Stimulated activated CD4-positive, alpha-beta T cell treated with anti-CD3 and anti-CD28 coated beads, Interleukin-12 subunit alpha, Interleukin-12 subunit beta, amount 100 ng/mL, for 24 hours (primary cell): ENCODE data around the gene CREB3L2.
"Not testable (repeated sequence)": the region's sequence is repeated elsewhere in the genome, so short reads cannot be mapped to it uniquely, and the experiment has no call there.

Experiments used
- DNase-seq, 2 experiments: peaks; one replicate each; pipeline ENCODE4 v3.0.0-alpha.2; 2020; ENCODE audit warnings: low read depth in 2 of 2

CREB3L2 gene

DNA sequence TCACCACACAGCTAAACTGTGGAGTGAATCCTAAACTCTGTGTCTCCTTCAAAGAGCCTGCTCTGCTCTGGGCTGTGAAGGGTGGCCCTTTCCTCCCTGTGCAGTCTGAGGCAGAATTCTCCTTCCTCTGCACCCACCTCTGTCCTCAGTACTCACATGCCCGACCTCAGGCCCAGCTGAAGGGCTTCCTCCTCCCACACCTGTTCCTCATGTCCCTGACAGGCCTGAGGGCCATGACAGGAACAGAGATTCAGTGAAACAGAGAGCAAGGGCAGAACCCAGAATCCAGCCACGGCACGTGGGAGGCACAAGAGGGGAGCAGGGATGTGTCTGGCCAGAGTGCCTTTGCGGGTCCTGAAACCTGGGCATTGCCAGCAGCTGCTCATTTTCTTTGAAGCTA, 13.9 kb downstream of the CREB3L2 start:
- DNase-seq = no peak

DNA sequence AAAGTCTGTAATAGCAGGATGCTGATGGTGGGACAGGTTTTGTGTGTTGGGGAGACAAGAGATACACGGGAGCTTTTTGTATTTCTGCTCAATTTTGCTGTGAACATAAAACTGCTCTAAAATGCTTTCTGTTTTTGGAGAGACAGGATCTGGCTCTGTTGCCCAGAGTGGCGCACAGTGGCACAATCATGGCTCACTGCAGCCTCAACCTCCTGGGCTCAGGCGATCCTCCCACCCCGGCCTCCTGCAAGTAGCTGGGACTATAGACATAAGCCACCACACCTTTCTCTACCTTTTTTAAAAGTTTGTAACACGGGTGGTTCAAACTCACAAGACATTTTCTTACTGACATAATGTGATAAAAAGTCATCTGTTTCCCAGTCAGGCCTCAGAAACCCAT, 14.3 kb downstream of the CREB3L2 start:
- no peak for DNase-seq

DNA sequence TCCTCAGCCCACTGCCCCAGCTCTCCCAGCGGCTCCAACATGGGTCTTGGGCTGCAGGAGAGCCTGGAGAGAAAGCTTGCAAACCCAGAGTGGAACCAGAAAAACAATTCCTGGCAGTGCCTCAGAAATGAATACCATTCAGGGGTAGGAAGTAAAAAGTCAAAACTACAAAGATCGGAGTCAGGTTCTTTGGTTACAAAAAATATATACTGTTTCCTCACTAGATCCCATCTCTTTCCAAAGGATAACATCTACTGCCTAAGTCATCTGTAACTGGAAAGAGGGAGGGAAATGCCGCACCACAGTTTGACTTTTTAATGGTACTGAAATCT, 14.9 kb downstream of the CREB3L2 start:
- DNase-seq = no peak

DNA sequence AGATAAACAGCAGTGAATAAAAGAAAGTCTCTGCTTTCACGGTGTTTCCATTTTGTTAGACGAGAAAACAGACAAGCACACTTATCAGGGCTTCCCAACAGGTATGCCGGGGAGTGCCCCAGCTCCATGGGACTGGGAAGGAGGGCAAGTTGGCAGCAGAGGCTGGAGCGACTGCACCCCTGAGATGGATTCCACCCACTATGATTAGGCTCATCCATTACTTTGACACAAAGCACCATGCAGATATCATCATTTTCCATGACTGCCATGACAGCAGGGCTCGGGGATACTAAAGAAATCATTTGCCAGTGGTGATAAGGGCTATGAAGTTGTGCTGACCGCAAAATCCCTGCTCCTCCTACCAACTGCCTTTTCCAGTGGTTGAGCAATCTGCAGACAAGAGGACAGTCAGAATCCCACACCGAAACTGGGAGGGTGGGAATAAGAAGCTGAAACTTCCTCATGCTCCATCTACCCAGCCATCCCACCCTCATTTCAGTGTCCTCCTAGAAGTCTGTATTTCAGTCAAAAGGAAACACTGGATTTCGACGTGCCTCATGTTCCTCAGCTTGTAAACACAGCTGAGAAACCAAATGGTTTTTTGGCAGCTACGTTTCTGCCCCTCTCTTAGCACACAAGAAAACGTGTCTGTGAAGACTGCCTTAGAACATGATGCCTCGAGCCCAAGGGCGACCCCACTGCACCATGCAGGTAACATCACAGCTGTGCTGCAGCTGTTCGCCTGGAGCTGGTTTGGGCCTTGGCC, 15.5 kb downstream of the CREB3L2 start:
- DNase-seq = no peak

DNA sequence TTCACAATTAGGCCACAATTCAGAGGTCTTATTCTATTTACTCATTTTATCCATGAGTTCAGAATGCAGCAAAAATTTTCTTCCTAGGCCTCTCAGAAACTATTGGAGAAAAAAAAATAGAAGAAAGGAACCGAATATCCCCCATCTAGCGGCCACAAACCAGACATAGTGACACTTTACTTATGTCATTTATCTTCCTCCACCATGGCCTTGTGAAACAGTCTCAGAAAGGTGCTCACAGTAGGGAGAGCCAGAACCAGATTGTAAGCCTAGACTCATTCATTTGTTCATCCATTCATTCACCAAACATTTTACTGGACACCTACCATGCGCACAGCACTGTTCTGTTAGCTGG, 16.0 kb downstream of the CREB3L2 start:
- DNase-seq = no peak

DNA sequence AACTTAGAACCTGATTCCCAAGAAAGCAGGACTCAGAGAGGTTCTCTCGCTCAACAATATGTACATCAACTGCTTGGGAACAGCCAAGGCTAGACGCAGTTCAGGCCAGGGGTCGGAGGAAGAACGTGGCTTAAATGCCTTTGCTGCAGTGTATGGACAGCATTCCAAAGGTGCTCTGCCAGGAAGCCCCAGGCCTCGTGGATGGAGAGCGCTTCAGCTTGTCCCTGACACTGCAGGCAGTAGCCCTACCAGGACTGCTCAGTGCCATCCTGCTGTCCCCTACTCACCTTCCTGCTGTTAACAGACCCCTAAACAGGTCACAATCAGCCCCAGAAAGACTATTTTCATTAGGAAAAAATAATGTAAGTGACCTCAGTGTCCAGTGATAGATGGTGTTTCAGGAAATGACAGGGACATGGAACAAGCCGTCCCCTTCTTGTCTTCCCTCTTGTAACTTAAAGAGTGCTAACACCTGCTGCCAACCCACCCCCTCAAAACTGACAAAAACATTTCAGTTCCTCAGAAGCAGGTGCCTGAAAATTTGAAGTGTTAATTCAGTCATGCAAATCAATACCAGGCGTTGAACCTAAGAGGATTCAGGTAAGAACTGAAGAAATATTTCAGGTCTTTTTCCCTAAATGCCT, 16.5 kb downstream of the CREB3L2 start:
- no peak for DNase-seq

DNA sequence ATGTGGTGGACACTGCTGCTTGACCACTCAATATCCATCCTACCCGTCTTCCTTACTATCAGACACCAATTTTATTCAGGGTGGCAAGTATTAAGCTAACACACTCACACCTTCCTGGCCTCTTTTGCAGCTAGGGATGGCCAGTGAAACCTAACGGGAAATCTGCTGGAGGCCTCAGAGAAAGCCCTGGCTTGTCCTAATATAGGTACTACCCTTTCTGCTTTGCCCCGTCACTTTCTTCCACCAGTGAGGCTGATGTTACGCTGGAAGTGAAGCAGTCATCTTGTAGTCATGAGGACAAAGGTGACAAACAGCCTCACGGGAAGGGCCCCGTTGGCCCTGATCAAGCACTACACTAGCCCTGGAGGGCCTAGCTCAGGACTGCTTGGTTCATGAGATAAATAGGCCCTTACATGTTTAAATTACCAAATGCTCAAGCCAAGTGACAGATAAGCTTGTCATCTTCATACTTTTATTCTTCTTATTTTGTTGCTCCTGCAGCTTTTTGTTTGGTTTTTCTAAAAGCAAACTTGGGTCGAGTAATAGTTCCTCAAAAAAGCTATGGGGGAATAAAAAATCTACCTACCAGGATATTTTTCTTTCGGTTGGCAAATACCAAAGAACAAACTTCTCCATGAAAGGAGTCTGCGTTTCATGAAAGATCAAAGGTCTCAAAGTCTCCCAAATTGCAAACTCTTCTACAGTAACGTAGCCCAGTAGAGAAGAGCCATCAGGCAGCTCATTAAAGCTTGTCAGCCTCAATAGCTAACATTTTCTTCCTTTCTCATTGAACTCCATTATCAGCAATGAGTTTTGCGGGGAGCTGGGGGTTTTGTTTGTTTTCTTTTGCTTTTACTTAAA, 17.5 kb downstream of the CREB3L2 start:
- no peak for DNase-seq

DNA sequence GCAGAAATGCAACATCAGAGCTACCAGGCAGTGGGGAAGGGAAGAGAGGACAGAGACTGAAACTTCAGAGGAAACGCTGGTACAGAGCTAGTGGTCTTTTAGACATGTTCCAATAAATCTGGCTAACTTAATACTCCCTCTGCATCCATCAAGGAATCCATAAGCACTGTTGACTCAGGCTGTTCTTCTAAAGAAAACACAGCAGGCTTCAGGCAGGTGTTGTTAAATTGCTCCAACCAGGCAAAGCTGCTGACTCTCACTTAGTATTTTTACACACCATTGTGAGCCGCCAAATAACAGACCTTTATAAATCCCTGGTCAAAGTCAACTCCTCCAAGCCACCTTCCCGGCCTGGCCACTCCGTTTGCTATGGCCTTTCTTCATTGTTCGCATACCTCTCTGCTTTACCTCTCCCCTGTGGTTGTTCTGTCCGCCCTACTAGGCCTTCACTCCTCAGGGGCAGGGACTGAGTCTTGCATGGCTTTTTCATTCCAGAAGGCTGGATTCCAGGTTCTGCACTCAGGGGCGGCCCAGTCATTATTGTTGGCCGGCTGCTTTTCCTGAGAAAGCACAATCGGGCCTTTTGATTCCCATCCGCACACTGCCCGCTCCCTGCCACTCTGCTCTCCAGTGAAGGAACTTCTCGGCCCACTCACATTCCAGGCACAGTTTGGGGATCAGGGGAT, 18.4 kb downstream of the CREB3L2 start:
- DNase-seq = no peak

DNA sequence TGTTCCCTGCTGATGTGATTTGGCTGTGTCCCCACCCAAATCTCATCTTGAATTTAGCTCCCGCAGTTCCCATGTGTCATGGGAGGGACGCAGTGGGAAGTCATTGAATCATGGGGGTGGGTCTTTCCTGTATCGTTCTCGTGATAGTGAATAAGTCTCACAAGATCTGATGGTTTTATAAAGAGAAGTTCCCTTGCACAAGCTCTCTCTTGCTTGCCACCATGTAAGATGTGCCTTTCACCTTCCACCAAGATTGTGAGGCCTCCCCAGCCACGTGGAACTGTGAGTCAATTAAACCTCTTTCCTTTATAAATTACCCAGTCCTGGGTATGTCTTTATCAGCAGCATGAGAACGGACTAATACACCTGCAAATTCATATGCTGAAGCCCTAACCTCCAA, 19.5 kb downstream of the CREB3L2 start:
- not testable (repeated sequence) for DNase-seq

DNA sequence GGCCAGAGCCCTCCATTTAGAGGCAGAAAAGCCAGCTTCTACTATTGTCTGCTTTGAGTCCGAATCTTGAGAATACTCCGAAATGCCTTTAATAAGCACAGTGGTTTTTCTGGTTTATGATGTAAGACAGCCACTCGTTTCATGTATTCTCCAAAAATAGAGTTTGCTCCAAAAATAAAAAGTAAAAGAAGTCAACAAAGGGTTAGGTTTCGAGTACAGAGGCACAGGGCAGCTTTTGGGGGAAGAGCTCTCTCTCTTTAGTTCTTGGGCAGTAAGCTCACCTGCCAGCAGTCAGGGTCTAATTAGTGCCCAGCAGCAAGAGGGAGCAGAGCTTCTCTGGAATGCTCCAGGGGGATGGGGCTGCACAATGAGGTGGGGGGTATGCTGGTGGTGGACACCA, 20.2 kb downstream of the CREB3L2 start:
- no peak for DNase-seq

DNA sequence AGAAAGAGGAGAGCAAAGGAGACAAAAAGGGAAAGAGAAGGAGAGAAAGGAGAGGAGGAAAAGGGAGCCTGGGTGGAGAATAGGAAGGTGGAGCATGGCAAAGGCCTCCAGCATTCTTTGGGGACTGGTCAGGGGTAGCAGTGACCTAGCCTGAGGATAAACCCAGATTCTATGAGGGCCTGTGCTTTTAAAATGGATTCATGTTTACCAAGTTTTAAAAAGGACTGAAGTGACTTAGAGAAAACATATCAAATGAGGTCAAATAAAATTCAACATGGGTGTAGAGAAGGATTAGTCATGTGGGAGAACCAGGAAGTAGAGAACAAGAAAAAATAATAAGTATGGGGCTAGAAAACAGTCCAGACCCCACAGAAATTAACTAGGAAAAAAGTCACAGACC, 20.7 kb downstream of the CREB3L2 start:
- no peak for DNase-seq

DNA sequence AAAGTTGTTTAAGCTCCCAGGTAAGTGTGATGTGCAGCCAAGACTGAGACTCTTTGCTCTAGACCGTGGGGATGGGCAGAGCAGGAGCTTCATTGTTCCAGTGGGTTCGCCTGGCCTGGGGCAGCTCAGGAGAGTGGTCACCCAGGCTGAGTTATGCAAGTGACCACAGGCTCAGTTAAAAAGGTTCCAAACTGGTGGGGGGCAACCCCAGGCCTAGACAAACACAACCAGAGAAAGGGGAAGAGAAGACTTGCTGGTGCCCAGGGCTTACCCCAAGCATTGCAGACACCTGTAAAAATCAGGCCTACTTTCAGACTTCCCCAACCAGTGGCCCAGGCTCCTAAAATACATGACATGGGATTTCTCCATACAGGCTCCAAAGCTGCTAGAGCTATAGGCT, 21.6 kb downstream of the CREB3L2 start:
- DNase-seq = no peak

DNA sequence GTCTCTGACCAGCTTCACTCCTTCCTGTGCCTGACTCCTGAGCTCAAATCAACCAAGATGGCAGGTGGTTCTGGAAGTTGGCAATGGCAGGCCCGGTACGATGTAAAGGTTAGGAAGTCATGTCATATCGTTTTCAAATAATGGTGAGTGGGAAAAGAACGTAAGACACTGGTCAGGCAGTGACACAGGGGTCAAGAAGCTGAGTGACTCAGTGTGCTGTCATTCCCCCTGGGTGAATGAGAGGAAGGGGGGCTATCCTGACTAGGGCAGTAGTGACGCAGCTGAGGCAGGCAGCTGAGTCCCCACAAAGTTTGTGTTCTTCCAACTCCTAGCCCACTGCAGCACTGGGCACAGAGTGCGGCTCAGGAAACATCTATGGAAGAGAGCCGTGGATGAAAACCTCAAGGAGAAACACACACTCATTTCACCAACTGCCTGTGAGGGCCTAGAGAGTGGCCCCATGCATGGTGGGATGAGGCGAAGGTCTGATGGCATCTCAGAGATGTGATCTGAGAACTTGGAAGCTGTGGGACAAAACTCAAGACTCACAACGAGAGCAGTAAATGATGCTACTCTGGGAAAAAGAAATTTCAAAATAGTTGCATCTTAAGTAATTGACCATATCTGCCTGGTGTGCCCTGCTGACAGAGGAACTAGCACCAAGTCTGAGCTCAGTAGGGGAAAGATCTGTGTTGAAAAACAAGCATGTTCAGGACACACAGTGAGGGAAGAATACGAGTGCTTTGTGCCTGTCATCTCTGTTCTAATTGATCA, 23.2 kb downstream of the CREB3L2 start:
- no peak for DNase-seq

DNA sequence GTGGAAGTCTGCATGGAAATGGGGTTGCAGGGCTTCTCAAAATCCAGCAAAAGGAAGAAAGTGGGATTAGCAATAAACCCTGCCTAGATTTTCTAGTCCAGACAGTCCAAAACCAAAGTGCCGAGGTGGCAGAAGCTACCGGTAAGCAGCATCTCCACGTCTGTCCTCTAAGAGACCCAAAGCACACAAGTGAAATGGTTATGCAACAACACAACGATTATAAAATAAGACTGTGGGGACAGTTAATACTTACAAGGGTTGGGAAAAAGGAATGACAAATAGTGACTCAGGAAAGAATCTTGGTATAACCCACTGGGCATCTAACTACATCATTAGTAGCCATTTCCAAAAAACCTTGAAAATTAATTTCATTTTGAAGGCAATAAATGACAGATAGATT, 24.7 kb downstream of the CREB3L2 start:
- DNase-seq = no peak

DNA sequence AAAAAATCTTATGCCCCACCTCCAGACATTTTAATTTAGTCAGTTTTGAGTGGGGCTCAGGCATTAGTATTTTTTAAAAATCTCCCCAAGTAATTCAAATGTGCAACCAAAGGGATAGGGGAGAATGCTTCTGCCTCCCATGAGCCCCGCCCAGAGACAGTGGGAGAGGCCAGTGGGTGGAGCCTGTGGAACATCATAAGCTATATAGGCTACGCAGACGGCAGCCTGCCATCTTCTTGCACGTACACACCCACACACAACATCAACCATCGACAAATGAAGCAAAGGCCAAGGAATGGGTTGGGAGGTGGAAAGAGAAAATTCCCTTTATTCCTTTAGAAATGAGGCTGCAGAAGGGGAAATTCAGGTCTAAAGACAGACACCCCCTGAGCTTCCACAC, 25.2 kb downstream of the CREB3L2 start:
- DNase-seq = no peak

DNA sequence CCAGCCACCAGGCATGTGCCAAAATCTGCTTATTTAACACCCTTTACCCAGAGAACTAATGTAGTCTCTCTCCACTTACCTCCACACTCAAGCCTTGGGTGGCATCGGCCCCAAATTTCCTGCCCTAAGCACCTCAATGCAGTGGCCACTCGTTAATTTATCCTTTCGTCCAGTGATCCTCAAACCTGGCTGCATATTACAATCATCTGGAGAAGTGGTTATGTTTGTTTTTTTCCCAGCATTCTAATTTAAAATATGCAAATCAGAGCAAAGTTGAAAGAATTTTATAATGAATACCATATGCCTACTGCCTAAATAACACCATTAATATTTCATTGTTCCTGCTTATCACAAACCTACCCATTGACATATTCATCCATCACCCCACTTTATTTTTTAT, 25.7 kb downstream of the CREB3L2 start:
- no peak for DNase-seq

DNA sequence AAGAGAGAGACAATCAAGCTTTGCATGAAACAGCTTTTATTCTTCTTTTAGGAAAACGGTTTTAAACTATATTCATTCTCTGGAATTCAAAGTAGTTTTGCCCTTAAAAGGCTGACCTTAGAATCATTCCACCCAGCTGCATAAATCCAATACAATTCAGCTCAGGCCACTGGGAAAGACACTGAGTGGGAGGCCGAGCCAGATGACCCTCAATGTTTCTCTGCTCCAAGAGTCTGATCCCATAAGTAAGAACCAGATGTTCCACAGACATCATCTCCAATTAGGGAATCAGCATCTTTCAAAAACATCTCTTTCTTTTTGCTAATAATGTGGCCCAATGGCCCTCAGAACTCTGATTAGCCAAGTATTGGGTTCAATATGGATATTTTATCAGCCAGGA, 26.1 kb downstream of the CREB3L2 start:
- DNase-seq = no peak

DNA sequence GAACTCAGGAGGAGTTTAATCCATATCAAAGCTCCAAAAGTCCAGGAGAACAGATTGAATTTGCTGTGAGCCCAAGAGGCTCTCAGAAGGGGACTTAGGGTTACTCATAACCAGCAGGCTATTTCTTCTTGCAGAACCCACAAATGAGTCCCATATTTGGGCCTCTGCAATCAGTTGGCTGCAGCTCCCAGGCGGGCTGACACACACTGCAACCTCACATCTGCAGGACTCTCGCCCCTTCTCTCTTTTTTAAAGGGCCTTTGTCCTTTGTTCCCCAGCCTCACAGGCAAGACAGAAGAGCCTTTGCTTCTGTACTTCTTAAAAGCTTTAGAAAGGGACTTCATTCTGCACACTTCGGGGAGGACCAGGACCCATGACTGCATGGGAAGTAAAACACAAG, 26.7 kb downstream of the CREB3L2 start:
- DNase-seq = no peak

DNA sequence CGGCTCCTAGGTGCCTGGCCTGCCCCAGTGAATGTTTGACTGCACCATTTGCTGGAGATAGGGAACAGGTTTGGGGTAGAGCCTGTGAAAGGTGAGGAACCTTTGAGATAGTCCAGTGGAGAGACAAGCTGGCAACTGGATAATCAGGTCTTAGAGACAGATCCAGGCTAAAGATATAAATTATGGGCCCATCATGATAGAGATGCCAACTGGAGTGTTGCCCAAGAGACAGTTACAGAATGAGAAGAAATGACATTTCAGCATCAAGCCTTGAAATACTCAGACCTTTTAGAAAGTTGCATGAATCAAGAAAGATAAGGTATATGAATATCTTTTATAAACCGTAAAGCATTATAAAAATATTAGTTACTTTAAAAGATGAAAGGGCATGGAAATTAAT, 27.1 kb downstream of the CREB3L2 start:
- no peak for DNase-seq

DNA sequence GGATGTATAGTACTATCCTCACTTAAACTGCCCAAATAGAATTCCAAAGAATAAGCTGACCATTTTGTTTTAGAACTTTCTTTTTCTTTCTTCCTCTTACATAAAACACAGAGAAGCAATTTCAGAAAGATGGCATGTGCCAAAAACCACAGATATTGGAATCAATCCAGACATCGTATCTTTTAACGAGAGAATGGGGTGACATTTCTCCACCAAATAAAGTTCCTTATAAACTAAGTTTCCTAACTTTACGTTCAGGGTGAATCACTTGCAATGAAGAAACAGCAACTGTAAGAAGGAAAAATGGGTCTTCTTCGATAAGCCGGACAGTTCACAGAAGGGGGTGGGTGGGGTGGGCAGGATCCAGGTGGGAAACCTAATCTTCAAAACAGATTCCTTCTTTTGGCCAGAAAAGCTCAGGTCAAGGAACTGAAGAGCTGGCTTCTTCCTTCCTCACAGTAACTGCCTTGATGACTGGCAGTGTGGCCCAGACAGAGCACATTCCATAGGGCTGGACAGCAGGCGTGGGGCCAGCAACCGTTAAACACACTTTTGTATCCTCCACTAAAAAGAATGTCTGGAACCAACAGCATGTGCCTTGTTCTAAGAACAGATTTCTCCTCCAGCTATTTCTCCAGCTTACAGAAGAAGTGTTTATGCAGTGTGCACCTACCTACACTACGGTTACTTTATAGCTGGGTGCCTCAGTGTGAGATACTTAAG, 31.5 kb downstream of the CREB3L2 start:
- no peak for DNase-seq

DNA sequence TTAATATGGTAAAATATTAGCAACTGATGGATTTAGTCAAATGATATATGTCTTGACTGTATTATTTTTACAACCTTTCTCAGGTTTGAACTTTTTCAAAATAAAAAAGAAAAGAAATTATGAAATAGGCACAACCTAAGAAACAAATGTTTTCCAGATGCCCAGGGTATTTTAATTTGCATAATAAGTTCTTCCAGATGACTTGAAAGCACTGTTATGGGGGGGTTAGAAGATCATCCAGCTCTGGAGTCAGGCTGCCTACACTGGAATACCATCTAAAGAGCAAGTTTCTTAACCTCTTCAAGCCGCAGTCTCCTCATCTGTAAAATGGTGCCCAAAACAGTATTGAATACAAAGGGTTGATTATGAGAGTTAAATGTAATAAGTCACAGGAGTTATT, 32.1 kb downstream of the CREB3L2 start:
- no peak for DNase-seq
